ENCODE results near the gene RAB34.

RAB34 gene

GRCh38 chr17:28741358-28742349 lies 24.0 kb upstream of the RAB34 start:
- TF ChIP-seq ISL1 (CRISPR knock-in tag; IDR thresholded peaks at IDR 0.05) = no peak
- TF ChIP-seq, protein P1, sequence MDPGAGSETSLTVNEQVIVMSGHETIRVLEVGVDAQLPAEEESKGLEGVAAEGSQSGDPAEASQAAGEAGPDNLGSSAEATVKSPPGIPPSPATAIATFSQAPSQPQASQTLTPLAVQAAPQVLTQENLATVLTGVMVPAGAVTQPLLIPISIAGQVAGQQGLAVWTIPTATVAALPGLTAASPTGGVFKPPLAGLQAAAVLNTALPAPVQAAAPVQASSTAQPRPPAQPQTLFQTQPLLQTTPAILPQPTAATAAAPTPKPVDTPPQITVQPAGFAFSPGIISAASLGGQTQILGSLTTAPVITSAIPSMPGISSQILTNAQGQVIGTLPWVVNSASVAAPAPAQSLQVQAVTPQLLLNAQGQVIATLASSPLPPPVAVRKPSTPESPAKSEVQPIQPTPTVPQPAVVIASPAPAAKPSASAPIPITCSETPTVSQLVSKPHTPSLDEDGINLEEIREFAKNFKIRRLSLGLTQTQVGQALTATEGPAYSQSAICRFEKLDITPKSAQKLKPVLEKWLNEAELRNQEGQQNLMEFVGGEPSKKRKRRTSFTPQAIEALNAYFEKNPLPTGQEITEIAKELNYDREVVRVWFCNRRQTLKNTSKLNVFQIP (CRISPR knock-in tag; IDR thresholded peaks at IDR 0.05; ENCODE audit: borderline replicate concordance, low read depth) = no peak
- no peak for TF ChIP-seq BACH2 (CRISPR knock-in tag; IDR thresholded peaks at IDR 0.05; ENCODE audit: borderline replicate concordance)
- no peak for TF ChIP-seq GLIS3 (CRISPR knock-in tag; IDR thresholded peaks at IDR 0.05)
- no peak for TF ChIP-seq ZNF565 (CRISPR knock-in tag; conservative IDR thresholded peaks at IDR 0.05; ENCODE audit: low read depth)
- TF ChIP-seq, protein P2, sequence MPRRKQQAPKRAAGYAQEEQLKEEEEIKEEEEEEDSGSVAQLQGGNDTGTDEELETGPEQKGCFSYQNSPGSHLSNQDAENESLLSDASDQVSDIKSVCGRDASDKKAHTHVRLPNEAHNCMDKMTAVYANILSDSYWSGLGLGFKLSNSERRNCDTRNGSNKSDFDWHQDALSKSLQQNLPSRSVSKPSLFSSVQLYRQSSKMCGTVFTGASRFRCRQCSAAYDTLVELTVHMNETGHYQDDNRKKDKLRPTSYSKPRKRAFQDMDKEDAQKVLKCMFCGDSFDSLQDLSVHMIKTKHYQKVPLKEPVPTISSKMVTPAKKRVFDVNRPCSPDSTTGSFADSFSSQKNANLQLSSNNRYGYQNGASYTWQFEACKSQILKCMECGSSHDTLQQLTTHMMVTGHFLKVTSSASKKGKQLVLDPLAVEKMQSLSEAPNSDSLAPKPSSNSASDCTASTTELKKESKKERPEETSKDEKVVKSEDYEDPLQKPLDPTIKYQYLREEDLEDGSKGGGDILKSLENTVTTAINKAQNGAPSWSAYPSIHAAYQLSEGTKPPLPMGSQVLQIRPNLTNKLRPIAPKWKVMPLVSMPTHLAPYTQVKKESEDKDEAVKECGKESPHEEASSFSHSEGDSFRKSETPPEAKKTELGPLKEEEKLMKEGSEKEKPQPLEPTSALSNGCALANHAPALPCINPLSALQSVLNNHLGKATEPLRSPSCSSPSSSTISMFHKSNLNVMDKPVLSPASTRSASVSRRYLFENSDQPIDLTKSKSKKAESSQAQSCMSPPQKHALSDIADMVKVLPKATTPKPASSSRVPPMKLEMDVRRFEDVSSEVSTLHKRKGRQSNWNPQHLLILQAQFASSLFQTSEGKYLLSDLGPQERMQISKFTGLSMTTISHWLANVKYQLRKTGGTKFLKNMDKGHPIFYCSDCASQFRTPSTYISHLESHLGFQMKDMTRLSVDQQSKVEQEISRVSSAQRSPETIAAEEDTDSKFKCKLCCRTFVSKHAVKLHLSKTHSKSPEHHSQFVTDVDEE (CRISPR knock-in tag; IDR thresholded peaks at IDR 0.05) = no peak
- no peak for TF ChIP-seq RARB (CRISPR knock-in tag; IDR thresholded peaks at IDR 0.05)
- no peak for TF ChIP-seq CREB5 (CRISPR knock-in tag; IDR thresholded peaks at IDR 0.05; ENCODE audit: low read depth)
- TF ChIP-seq ZFP3 (CRISPR knock-in tag; IDR thresholded peaks at IDR 0.05) = no peak
- no peak for TF ChIP-seq SNAI2 (CRISPR knock-in tag; IDR thresholded peaks at IDR 0.05)
- TF ChIP-seq PPARA (CRISPR knock-in tag; IDR thresholded peaks at IDR 0.05; ENCODE audit: borderline replicate concordance) = no peak
- no peak for TF ChIP-seq ZC3H10 (CRISPR knock-in tag; IDR thresholded peaks at IDR 0.05)
- no peak for TF ChIP-seq ARNTL (CRISPR knock-in tag; IDR thresholded peaks at IDR 0.05; ENCODE audit: borderline replicate concordance, low read depth)
- no peak for TF ChIP-seq TOX (CRISPR knock-in tag; IDR thresholded peaks at IDR 0.05; ENCODE audit: borderline replicate concordance)
- TF ChIP-seq ZNF8 (CRISPR knock-in tag; IDR thresholded peaks at IDR 0.05) = no peak
- no peak for TF ChIP-seq ESRRG (CRISPR knock-in tag; IDR thresholded peaks at IDR 0.05)
- TF ChIP-seq OSR1 (CRISPR knock-in tag; IDR thresholded peaks at IDR 0.05) = no peak
- TF ChIP-seq ZFP30 (CRISPR knock-in tag; IDR thresholded peaks at IDR 0.05) = no peak
- no peak for TF ChIP-seq CSDC2 (CRISPR knock-in tag; IDR thresholded peaks at IDR 0.05)
- no peak for TF ChIP-seq TCF4 (CRISPR knock-in tag; IDR thresholded peaks at IDR 0.05; ENCODE audit: borderline replicate concordance)
- ATAC-seq = no peak

- no peak for ATAC-seq
- TF ChIP-seq, protein P1 (CRISPR knock-in tag; IDR thresholded peaks at IDR 0.05; ENCODE audit: borderline replicate concordance, low read depth) = no peak
- no peak for TF ChIP-seq TOX (CRISPR knock-in tag; IDR thresholded peaks at IDR 0.05; ENCODE audit: borderline replicate concordance)
- no peak for TF ChIP-seq CSDC2 (CRISPR knock-in tag; IDR thresholded peaks at IDR 0.05)
- TF ChIP-seq, protein P3, sequence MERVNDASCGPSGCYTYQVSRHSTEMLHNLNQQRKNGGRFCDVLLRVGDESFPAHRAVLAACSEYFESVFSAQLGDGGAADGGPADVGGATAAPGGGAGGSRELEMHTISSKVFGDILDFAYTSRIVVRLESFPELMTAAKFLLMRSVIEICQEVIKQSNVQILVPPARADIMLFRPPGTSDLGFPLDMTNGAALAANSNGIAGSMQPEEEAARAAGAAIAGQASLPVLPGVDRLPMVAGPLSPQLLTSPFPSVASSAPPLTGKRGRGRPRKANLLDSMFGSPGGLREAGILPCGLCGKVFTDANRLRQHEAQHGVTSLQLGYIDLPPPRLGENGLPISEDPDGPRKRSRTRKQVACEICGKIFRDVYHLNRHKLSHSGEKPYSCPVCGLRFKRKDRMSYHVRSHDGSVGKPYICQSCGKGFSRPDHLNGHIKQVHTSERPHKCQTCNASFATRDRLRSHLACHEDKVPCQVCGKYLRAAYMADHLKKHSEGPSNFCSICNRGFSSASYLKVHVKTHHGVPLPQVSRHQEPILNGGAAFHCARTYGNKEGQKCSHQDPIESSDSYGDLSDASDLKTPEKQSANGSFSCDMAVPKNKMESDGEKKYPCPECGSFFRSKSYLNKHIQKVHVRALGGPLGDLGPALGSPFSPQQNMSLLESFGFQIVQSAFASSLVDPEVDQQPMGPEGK (CRISPR knock-in tag; IDR thresholded peaks at IDR 0.05; ENCODE audit: borderline replicate concordance) = no peak
- TF ChIP-seq ZFP3 (CRISPR knock-in tag; IDR thresholded peaks at IDR 0.05) = no peak
- TF ChIP-seq ESRRG (CRISPR knock-in tag; IDR thresholded peaks at IDR 0.05) = no peak
- no peak for TF ChIP-seq ZNF565 (CRISPR knock-in tag; conservative IDR thresholded peaks at IDR 0.05; ENCODE audit: low read depth)
- no peak for TF ChIP-seq ZFP30 (CRISPR knock-in tag; IDR thresholded peaks at IDR 0.05)
- TF ChIP-seq RARB (CRISPR knock-in tag; IDR thresholded peaks at IDR 0.05) = no peak
- TF ChIP-seq TCF4 (CRISPR knock-in tag; IDR thresholded peaks at IDR 0.05; ENCODE audit: borderline replicate concordance) = no peak
- no peak for TF ChIP-seq GLIS3 (CRISPR knock-in tag; IDR thresholded peaks at IDR 0.05)
- no peak for TF ChIP-seq BACH2 (CRISPR knock-in tag; IDR thresholded peaks at IDR 0.05; ENCODE audit: borderline replicate concordance)
- TF ChIP-seq, protein P4, sequence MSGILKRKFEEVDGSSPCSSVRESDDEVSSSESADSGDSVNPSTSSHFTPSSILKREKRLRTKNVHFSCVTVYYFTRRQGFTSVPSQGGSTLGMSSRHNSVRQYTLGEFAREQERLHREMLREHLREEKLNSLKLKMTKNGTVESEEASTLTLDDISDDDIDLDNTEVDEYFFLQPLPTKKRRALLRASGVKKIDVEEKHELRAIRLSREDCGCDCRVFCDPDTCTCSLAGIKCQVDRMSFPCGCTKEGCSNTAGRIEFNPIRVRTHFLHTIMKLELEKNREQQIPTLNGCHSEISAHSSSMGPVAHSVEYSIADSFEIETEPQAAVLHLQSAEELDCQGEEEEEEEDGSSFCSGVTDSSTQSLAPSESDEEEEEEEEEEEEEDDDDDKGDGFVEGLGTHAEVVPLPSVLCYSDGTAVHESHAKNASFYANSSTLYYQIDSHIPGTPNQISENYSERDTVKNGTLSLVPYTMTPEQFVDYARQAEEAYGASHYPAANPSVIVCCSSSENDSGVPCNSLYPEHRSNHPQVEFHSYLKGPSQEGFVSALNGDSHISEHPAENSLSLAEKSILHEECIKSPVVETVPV (CRISPR knock-in tag; IDR thresholded peaks at IDR 0.05) = no peak
- no peak for TF ChIP-seq PPARA (CRISPR knock-in tag; IDR thresholded peaks at IDR 0.05; ENCODE audit: borderline replicate concordance)
- no peak for TF ChIP-seq CREB5 (CRISPR knock-in tag; IDR thresholded peaks at IDR 0.05; ENCODE audit: low read depth)
These were observed 23.0 kb upstream of the RAB34 start for GRCh38 chr17:28740406-28741357.

Measured in SK-N-SH treated with all-trans-retinoic acid at 6 μM for 48 hours (cell line).